K562 (cell line): ENCODE results near the gene LMNA. TPM values are rescaled to one million over a fixed set of nuclear protein-coding genes. Genes with fewer than 3 reads are reported as not detected.
A peak's percentile ranks its signal among the peaks of the same experiment; 100 is the strongest.

Source experiments
- CBX2 ChIP-seq: fragments of 200-600 bp; sonication (generic); IDR thresholded peaks from one replicate; pipeline ENCODE4 v1.6.1; 2012; ENCODE audit warnings: mild to moderate bottlenecking, low read length, inconsistent platforms; ENCODE audit not compliant: insufficient read depth, poor library complexity, severe bottlenecking
- CEBPZ ChIP-seq: fragments of 150-350 bp; IDR thresholded peaks from 2 replicates; pipeline ENCODE4 v1.6.1; 2014; ENCODE audit warnings: low read depth, mild to moderate bottlenecking, low read length, borderline replicate concordance
- CSDE1 ChIP-seq, 2 experiments: fragments of 450-650 bp; IDR thresholded peaks; 2 replicates each; pipeline ENCODE4 v1.6.1; 2016; ENCODE audit warnings: mild to moderate bottlenecking in 1 of 2
- EWSR1 ChIP-seq: fragments of 450-650 bp; IDR thresholded peaks from 2 replicates; pipeline ENCODE4 v1.6.1; 2018; ENCODE audit warnings: borderline replicate concordance, mild to moderate bottlenecking, low read depth, moderate library complexity; ENCODE audit not compliant: partially characterized antibody
- HDAC2 ChIP-seq: fragments of 450-650 bp; IDR thresholded peaks from 2 replicates; pipeline ENCODE4 v1.6.1; 2016; ENCODE audit warnings: mild to moderate bottlenecking
- HLTF ChIP-seq: fragments of 450-650 bp; IDR thresholded peaks from 2 replicates; pipeline ENCODE4 v1.6.1; 2016
- ID3 ChIP-seq, 2 experiments: fragments of 250-450 bp in 1 of 2; fragments of 450-650 bp in 1 of 2; sonication (Bioruptor Pico) in 1 of 2; IDR thresholded peaks; 2 replicates each; pipeline versions ENCODE4 v1.6.1 to v1.8.0; 2016 to 2021; ENCODE audit warnings: mild to moderate bottlenecking in 2 of 2, moderate library complexity in 2 of 2, missing compliant biosample characterization in 1 of 2, missing genetic modification characterization in 1 of 2
- PHF8 ChIP-seq: fragments of 200-600 bp; sonication (generic); IDR thresholded peaks from 2 replicates; pipeline ENCODE4 v1.6.1; 2012; ENCODE audit warnings: mixed run types, mild to moderate bottlenecking, inconsistent platforms, low read length, moderate library complexity, borderline replicate concordance
- POLR2AphosphoS5 ChIP-seq: IDR thresholded peaks from 2 replicates; pipeline ENCODE4 v1.6.1; 2011; ENCODE audit warnings: mild to moderate bottlenecking, low read depth, low read length, moderate library complexity; ENCODE audit not compliant: control insufficient read depth, insufficient read depth
- SREBF2 ChIP-seq: sonication (generic); formaldehyde crosslinking; IDR thresholded peaks from 2 replicates; pipeline ENCODE4 v1.4.0; 2020; ENCODE audit warnings: mild to moderate bottlenecking, missing genetic modification reagents
- ZNF217 ChIP-seq: sonication (generic); formaldehyde crosslinking; IDR thresholded peaks from 2 replicates; pipeline ENCODE4 v1.8.0; 2022; ENCODE audit warnings: mild to moderate bottlenecking, missing genetic modification reagents
- ZNF407 ChIP-seq: fragments of 450-650 bp; IDR thresholded peaks from 2 replicates; pipeline ENCODE4 v1.6.1; 2016; ENCODE audit warnings: low read depth
- ZZZ3 ChIP-seq: fragments of 450-650 bp; IDR thresholded peaks from 2 replicates; pipeline ENCODE4 v1.6.1; 2016; ENCODE audit warnings: antibody characterized with exemption, mild to moderate bottlenecking, moderate library complexity
- polyA plus RNA-seq, 8 experiments: library from polyadenylated mRNA; depleted of rRNA in 4 of 8; stranded (reverse) in 5 of 8; unstranded in 3 of 8; fragments of >200 nt; fragmentation: Nextera tagmentation in 2 of 8; fragmentation: Illumina TruSeq in 1 of 8; extraction: Ambion mirVana in 2 of 8; extraction: Trizol in 1 of 8; gene quantifications; 2 replicates each; pipeline versions ENCODE4 v1.2.1 to v1.2.3, GENCODE V29; 2011 to 2014; ENCODE audit warnings: inconsistent platforms in 1 of 8, missing spikeins in 1 of 8
- total RNA-seq, 7 experiments: library from RNA; depleted of rRNA in 6 of 7; stranded (reverse); fragments of >200 nt in 6 of 7; fragmentation: Illumina TruSeq in 2 of 7; extraction: Trizol in 2 of 7; gene quantifications; 2 replicates each; pipeline versions ENCODE4 v1.2.1 to v1.2.3, GENCODE V29; 2011 to 2021; ENCODE audit warnings: low replicate concordance in 1 of 7

The LMNA gene
- total and polyA plus RNA-seq, 9 of the 15 experiments (the other 6 are each of a cell fraction or from before 2014, with no cell fraction given) = 1.00 to 347 (median 88.2) TPM

GRCh38 chr1:156114919-156115513 lies 505 bp downstream of the LMNA start (continued):
- TF ChIP-seq ZNF407 = no peak
- no peak for TF ChIP-seq ID3 (CRISPR knock-in tag; IDR thresholded peaks at IDR 0.05)
- no peak for TF ChIP-seq ID3 (tag; IDR thresholded peaks at IDR 0.05)
- no peak for TF ChIP-seq EWSR1
- TF ChIP-seq CEBPZ = no peak
- no peak for TF ChIP-seq CBX2
- no peak for TF ChIP-seq ZZZ3
- TF ChIP-seq HDAC2 = no peak
- peak; percentile 37; the same call in 1 of the 2 replicates for TF ChIP-seq POLR2AphosphoS5
- peak; percentile 16; the same call in 1 of the 2 replicates for TF ChIP-seq PHF8
- TF ChIP-seq ZNF217 (CRISPR knock-in tag) = no peak
- no peak for TF ChIP-seq HLTF
- no peak for TF ChIP-seq SREBF2
- no peak for TF ChIP-seq CSDE1 (IDR thresholded peaks at IDR 0.05)
